NCI-H146 (cell line): ENCODE measurements around the gene TKFC.
"Not testable (repeated sequence)": the region's sequence is repeated elsewhere in the genome, so short reads cannot be mapped to it uniquely, and the experiment has no call there.

ENCODE experiments used
- DNase-seq: peaks from one replicate; lab custom pipeline; 2025; lab: John Stamatoyannopoulos, UW

The TKFC gene

GRCh38 chr11:61368646-61369045 lies 35.6 kb downstream of the TKFC start:
- DNase-seq, result no peak

GRCh38 chr11:61369372-61370348 lies 36.6 kb downstream of the TKFC start:
- DNase-seq, result no peak

- DNase-seq, result no peak
These were observed 37.4 kb downstream of the TKFC start for GRCh38 chr11:61370349-61371005.

- no peak for DNase-seq
These were observed 39.8 kb downstream of the TKFC start for GRCh38 chr11:61372659-61373420.

- DNase-seq, result no peak
These were observed 42.7 kb downstream of the TKFC start for GRCh38 chr11:61375761-61376108.

- DNase-seq, result no peak
These were observed 44.6 kb downstream of the TKFC start for GRCh38 chr11:61377461-61378160.

- DNase-seq, result no peak
These were observed 45.8 kb downstream of the TKFC start for GRCh38 chr11:61378713-61379313.

- DNase-seq, result no peak
These were observed 47.9 kb downstream of the TKFC start for GRCh38 chr11:61380884-61381283.

- DNase-seq, result not testable (repeated sequence)
These were observed 50.8 kb downstream of the TKFC start for GRCh38 chr11:61383859-61384258.

- DNase-seq, result peak; percentile 86
These were observed 51.5 kb downstream of the TKFC start for GRCh38 chr11:61384271-61385242.

- no peak for DNase-seq
These were observed 57.1 kb downstream of the TKFC start for GRCh38 chr11:61390161-61390560.

GRCh38 chr11:61392981-61393595 lies 60.1 kb downstream of the TKFC start:
- DNase-seq, result no peak
